Right lobe of liver (tissue), 4 donors: ENCODE results near the gene PPME1.

Experiments used
- POLR2A ChIP-seq: fragments of 450-650 bp; IDR thresholded peaks from one replicate; pipeline ENCODE4 v1.6.1; 2017; ENCODE audit warnings: antibody characterized with exemption, mild to moderate bottlenecking
- TF ChIP-seq, protein P1 (sequence below), 4 donors: fragments of 200-600 bp in 3 of 4; fragments of 450-650 bp in 1 of 4; IDR thresholded peaks; one replicate each; pipeline versions ENCODE4 v1.5.1 to v1.8.0; 2016 to 2022; ENCODE audit warnings: antibody characterized with exemption in 4 of 4, mild to moderate bottlenecking in 2 of 4
- donor health status: DM: no; HTN: no; CAD: no.
- donor health status: DM: no; HTN: no; CAD: no.
- donor health status: DM: no; HTN: yes; CAD: no.

DNA sequence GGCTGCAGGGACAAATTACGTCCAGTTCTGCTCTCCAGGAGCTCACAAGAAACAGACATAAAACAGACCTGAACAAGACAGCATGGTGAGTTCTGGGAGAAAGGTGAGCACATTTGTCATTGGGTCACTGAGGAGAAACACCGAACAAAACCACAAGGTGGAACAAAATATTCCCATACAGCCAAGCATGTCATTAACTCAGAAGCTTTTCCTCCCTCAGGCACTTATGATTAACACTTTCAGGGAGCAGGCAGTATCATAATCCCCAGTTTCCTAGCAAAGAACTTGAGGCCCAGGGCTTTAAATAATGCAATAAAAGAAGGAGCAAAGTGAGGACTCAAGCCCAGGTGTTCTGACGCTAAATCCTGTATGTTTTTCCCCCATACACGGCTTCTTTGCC is 97.4 kb downstream of the PPME1 start:
- no peak for TF ChIP-seq POLR2A
- TF ChIP-seq, protein P1, sequence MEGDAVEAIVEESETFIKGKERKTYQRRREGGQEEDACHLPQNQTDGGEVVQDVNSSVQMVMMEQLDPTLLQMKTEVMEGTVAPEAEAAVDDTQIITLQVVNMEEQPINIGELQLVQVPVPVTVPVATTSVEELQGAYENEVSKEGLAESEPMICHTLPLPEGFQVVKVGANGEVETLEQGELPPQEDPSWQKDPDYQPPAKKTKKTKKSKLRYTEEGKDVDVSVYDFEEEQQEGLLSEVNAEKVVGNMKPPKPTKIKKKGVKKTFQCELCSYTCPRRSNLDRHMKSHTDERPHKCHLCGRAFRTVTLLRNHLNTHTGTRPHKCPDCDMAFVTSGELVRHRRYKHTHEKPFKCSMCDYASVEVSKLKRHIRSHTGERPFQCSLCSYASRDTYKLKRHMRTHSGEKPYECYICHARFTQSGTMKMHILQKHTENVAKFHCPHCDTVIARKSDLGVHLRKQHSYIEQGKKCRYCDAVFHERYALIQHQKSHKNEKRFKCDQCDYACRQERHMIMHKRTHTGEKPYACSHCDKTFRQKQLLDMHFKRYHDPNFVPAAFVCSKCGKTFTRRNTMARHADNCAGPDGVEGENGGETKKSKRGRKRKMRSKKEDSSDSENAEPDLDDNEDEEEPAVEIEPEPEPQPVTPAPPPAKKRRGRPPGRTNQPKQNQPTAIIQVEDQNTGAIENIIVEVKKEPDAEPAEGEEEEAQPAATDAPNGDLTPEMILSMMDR (IDR thresholded peaks at IDR 0.05): no peak
